NOMO-1 treated with DMSO at 0.1 percent for 48 hours (cell line): ENCODE measurements around the gene KAT2B.
"Not testable (repeated sequence)": the region's sequence is repeated elsewhere in the genome, so short reads cannot be mapped to it uniquely, and the experiment has no call there.

Experiments
- DNase-seq: peaks from one replicate; lab custom pipeline; 2025; ENCODE audit not compliant: unreplicated experiment; lab: John Stamatoyannopoulos, UW

KAT2B gene

DNA sequence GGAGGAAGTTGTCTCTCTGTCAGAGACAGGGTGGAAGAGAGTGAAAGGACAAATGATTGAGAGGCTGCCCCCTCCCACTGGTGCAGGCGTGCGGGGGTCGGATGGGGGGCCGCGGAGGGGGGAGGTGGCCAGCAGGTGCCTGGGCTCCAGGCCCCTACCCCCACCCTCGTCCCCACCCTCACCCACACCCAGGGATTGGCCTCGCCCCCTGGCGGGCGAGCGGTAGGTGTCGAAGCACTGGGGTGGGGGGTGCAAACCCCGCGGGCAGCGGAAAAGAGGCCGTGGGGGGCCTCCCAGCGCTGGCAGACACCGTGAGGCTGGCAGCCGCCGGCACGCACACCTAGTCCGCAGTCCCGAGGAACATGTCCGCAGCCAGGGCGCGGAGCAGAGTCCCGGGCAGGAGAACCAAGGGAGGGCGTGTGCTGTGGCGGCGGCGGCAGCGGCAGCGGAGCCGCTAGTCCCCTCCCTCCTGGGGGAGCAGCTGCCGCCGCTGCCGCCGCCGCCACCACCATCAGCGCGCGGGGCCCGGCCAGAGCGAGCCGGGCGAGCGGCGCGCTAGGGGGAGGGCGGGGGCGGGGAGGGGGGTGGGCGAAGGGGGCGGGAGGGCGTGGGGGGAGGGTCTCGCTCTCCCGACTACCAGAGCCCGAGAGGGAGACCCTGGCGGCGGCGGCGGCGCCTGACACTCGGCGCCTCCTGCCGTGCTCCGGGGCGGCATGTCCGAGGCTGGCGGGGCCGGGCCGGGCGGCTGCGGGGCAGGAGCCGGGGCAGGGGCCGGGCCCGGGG is at the start of gene KAT2B:
Gene KAT2B (plus strand): TSS at position 682 of the 783 bp plus-strand sequence. CDS start 32 bp downstream, at position 714.
- peak; percentile 67 for DNase-seq

GRCh38 chr3:19994796-19995195 is 45.5 kb upstream of the KAT2B start:
- no peak for DNase-seq

DNA sequence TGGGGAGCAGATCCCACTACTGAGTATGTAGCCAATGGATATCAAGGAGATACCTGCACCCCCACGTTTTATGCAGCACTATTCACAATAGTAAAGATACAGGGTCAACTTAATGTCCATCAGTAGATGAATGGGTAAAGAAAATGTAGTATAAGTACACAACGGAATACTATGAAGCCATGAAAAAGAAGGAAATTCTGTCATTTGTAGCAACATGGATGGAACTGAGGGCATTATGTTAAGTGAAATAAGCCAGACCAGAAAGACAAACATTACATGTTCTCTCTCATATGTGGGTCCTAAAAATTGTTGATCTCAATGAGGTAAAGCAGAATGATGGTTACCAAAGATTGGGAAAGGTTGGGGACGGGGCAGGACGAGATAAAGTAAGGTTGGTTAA is 42.7 kb upstream of the KAT2B start:
- no peak for DNase-seq

GRCh38 chr3:20001932-20002331 is 38.3 kb upstream of the KAT2B start:
- DNase-seq, result no peak

- DNase-seq, result no peak
Measured at GRCh38 chr3:20007960-20008359, 32.3 kb upstream of the KAT2B start.

DNA sequence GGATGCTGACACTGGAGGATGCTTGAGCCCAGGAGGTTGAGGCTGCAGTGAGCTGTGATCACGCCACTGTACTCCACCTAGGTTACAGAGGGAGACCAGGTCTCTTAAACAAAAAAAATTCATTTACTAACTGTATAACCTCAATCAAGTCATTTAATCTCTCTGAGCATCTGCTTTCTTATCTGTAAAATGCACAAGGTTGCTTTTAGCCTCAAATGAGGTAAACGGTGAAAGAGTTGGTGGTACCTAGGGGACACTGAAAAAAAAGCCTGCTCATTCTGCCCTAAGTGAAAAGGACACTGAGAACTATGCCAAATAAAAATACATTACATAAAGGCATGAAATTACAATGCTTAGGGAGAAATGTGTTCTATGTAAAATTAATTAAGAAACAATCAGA is 31.6 kb upstream of the KAT2B start:
- no peak for DNase-seq

DNA sequence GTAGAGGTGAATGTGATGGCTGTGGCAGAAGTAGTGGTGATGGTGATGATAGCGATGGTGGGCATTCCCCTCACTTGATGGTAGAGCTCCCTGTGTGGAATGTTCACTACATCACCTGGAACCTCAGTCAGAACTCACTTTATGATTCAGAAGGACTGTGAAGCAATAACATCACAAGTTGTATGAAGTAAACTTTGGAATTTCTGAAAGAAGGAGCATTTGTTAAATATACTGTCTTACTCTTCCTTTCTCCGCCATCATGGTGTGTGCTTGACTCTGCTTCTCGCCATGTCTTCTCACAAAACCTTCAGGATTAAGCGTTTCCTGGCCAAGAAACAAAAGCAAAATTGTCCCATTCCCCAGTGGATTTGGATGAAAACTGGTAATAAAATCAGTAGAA is 28.1 kb upstream of the KAT2B start, which contains the start of gene PP2D1:
Gene PP2D1 (minus strand): TSS at position 101 of the 400 bp plus-strand sequence. CDS start 192 bp downstream, outside the sequence.
- DNase-seq, result no peak

- DNase-seq, result no peak
Measured at GRCh38 chr3:20013396-20013795, 26.9 kb upstream of the KAT2B start.

DNA sequence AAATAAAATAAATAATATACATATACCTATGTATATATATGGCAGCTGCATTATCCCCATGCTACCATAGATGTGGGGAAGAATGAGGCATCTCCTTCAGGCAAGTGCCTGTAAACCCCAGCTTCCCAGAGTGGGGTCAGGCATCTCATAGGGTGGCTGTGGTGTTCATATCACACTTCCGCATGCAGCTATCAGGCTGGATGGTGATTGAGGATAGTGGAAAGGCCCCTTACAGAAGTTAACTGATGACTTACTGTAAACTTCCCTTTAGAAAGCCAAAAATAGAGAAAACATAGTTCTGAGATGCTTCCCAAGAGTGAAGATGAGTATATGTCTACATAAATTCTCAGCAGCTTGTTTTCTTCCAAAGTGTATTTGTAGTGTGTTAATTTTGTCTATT is 24.7 kb upstream of the KAT2B start:
- DNase-seq, result no peak

- DNase-seq, result not testable (repeated sequence)
Measured at GRCh38 chr3:20016076-20016475, 24.2 kb upstream of the KAT2B start.

DNA sequence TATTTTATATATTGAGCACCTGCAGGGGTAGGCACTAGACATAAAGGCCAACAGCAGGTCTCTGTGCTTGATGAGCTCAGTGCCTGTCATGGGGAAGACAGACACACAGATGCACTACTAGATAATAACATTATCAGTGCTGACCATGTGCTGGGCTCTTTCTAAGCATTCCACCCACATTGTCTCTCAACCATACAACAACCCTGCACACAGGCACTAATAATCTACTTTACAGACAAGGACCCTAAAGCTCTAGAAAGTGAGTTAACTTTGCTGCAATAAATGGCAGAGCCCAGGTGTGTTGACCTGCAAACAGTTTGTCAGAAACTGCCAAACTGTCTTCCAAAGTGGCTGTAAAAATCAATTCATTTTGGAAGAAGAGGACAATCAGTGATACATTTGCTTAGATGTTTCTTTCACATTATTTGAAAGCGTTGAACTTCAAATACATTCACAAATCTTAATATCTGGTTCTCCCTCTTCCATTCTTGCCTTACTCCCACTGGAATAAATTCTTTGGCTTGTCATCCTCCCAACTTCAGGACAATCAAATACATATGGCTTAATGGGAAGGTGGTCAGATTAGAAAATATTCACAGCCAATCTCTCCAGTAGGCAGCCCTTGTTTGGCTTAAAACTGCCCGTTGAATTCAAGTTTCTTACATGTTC is 17.2 kb upstream of the KAT2B start:
- DNase-seq, result no peak

DNA sequence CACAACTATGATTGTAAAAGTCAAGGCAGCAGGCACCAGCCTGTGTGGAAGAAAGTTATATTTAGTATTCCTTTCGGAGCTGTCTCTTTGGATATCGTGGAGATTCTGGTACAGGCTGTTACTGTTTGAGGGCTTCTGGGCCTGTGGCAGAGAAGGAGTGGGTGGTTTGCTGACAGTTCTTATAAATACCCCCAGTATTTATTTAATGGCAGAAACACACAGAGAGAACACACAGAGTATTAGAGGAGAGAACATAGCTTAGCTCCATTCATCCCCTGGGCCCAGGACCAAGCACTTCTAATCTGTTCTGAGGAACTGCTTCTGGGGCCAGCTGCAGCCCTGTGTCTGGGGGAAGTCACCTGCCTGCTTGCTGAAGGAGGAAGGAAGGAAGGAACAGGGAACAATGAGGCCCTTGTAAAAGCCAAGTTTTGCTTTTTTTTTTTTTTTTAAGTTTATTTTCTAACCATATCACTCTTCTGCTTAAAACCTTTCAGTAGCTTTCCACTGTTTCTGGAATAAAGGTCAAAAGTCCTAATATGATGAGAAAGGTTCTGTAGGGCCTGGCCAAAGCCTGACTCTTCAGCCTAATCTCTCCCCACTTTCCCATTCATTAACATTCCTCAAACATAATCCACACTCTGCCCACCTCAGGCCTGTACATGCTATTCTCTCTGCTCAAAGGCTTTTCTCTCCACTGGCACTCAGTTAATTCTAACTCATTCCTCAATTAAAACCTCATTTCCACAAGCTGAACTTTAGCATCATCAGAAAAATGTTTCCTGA is 16.4 kb upstream of the KAT2B start:
- peak; percentile 24 for DNase-seq

GRCh38 chr3:20027136-20027535 is 13.1 kb upstream of the KAT2B start:
- DNase-seq, result no peak

GRCh38 chr3:20028905-20029331 is 11.3 kb upstream of the KAT2B start:
- no peak for DNase-seq

GRCh38 chr3:20031939-20032338 is 8.3 kb upstream of the KAT2B start:
- DNase-seq, result not testable (repeated sequence)

GRCh38 chr3:20035019-20035418 is 5.2 kb upstream of the KAT2B start:
- DNase-seq, result no peak

DNA sequence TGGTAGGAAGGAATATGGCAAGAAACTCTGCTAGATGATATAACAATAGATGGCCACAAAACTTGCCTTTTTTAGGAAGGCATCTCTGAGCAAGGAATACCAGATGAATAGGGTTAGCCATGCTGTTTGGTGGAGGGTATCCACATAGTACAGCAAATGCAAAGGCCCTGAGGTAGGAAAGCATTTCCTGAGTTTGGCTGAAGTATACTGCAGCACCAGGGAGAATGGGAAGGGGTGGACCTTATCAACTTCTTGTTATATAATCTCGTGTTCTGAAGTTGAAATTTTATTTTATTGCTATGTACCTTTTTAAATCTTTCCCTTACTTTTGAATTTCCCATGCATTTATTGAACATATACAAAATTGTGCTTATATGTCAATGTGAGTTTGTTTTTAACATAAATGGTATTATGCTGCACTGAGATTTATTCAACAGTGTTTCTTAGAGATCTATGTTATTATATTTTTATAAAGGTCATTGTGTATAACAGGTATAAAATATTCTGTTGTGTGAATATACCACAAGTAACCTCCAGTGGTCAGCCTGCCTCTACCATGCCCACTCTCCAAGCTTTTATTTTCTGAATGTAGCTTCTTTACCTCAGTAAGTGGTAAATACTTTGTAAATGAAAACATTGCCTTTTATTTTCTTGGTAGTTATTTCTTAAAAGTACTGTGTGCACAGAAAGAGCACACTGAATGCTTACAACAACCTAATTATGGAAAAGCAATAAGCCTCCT is 2.8 kb upstream of the KAT2B start:
- no peak for DNase-seq

- no peak for DNase-seq
Measured at GRCh38 chr3:20038699-20039465, 1.4 kb upstream of the KAT2B start.

DNA sequence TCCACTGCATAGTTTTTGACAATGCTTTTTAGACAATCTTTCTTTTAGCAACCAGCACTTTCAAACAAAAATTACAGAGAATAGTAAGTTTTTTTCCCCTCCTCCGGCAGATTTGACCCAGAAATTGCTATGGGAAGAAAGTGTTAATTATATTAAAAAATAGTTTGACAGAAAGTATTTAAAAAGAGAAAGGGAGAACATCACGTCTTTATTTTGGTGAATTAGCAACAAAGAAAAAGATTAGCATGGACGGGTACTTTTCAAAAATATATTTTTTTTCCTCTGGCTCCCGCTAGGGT is 831 bp upstream of the KAT2B start:
- no peak for DNase-seq

- DNase-seq, result peak; percentile 55
Measured at GRCh38 chr3:20040548-20041196, 426 bp downstream of the KAT2B start.
